ENCODE data around the gene KDM2A.

Gene KDM2A

DNA sequence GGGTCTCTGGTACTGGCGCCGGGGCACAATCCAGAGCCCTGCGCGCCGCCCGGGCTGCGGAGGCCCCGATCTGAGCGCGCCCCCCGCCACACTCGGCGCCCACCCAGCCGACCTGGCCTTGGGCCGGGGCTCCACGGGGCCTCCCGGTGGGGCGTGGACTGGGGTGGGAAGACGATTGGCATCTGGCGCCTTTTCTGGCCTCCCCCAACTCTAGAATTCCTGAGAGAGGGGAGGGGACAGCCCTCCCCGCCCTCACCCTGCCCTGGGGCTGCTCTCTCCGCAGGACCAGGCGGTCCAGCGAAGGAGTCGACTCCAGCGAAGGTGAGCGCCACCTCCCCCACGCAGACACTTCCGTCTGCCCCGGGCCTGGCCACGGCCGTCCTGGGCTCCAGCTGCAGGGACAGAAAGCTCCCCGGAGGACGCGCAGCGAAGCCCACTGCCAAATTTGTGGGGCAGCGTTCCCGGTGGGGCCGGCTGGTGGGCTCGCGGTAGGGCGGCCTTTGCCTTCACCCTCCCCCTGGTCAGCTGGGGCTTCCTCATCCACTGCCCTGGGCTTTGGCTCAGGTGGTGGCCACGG lies 184.9 kb downstream of the KDM2A start:
- DNase-seq, result no peak

DNA sequence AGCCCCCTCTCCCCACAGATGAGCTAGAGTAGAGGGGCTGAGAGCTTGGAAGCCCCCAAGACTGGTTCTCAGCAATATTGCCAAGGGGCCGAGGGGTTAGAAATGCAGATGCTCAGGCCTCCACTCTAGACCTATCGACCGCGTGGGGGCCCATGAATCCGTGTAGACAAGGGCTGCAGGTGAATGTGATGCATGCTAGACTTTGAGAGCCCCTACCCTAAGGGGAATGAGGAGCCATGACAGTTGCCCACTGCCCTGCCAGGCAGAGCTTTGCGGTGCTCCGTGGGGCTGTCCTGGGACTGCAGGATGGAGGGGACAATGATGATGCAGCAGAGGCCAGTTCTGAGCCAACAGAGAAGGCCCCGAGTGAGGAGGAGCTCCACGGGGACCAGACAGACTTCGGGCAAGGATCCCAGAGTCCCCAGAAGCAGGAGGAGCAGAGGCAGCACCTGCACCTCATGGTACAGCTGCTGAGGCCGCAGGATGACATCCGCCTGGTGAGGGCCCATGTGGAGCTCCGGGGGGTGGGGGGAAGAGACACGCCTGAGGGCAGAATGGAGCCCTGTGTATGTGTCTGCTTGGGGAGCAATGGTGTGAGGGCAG lies 185.5 kb downstream of the KDM2A start:
- no peak for DNase-seq

DNA sequence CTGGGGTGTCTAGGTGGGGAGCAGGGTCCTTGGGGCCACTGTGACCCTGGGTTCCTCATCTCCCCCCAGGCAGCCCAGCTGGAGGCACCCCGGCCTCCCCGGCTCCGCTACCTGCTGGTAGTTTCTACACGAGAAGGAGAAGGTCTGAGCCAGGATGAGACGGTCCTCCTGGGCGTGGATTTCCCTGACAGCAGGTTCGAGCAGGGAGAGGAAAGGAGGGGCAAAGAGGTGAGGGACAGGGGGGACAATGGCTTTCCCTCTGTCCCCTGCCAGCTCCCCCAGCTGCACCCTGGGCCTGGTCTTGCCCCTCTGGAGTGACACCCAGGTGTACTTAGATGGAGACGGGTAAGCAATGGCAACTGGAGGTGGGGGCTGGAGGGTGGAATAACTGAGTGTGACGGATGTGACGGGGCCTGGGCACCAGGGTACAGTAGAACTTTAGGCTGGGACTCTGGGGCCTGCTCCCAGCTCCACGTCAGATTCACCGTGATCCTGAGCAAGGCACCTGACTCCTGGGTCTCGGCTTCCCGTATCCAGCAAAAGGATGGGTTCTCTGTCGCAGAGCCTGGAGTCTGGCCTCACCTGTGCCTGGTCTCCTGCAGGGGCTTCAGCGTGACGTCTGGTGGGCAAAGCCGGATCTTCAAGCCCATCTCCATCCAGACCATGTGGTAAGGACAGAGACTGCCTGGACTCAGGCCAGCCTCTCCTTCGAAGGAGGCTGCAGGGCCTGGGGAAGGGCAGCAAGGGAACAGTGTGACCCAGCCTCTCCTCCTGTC lies 187.9 kb downstream of the KDM2A start:
- no peak for DNase-seq

DNA sequence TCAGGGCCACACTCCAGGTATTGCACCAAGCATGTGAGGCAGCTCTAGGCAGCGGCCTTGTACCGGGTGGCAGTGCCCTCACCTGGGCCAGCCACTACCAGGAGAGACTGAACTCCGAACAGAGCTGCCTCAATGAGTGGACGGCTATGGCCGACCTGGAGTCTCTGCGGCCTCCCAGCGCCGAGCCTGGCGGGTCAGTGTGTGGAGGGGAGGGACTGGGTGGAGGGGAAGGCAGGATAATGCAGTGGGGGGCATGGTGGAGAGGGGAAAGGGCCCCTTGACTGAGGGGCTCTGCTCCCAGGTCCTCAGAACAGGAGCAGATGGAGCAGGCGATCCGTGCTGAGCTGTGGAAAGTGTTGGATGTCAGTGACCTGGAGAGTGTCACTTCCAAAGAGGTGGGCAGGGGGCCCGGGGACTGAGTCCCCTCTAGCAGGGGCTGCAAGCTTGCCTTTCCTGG lies 188.5 kb downstream of the KDM2A start:
- no peak for DNase-seq

Data from NCI-H524 (cell line).